ENCODE results near the gene SMIM32.

The SMIM32 gene

GRCh38 chr5:136205061-136205702 is 12.2 kb upstream of the SMIM32 start:
- no peaks in the 10 kb centered on the region for H3K36me3 ChIP-seq (ENCODE audit: insufficient read depth, low read length)
- no peak for TF ChIP-seq EZH2phosphoT487 (IDR thresholded peaks at IDR 0.05; ENCODE audit: borderline replicate concordance)
- TF ChIP-seq, protein P1, sequence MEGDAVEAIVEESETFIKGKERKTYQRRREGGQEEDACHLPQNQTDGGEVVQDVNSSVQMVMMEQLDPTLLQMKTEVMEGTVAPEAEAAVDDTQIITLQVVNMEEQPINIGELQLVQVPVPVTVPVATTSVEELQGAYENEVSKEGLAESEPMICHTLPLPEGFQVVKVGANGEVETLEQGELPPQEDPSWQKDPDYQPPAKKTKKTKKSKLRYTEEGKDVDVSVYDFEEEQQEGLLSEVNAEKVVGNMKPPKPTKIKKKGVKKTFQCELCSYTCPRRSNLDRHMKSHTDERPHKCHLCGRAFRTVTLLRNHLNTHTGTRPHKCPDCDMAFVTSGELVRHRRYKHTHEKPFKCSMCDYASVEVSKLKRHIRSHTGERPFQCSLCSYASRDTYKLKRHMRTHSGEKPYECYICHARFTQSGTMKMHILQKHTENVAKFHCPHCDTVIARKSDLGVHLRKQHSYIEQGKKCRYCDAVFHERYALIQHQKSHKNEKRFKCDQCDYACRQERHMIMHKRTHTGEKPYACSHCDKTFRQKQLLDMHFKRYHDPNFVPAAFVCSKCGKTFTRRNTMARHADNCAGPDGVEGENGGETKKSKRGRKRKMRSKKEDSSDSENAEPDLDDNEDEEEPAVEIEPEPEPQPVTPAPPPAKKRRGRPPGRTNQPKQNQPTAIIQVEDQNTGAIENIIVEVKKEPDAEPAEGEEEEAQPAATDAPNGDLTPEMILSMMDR (conservative IDR thresholded peaks at IDR 0.05; ENCODE audit: low read length): no peak
- H3K4me1 ChIP-seq (ENCODE audit: insufficient read depth, low read length, poor library complexity, severe bottlenecking): no peaks in the 10 kb centered on the region
- no peaks in the 10 kb centered on the region for H3K9me2 ChIP-seq (replicated peaks; ENCODE audit: low read depth, low read length)
- H3K9ac ChIP-seq (ENCODE audit: low read depth, low read length, poor library complexity, severe bottlenecking): no peak overlapping the region
- no peaks in the 10 kb centered on the region for H3K9me3 ChIP-seq (ENCODE audit: insufficient read depth, low read depth, low read length)
- no peaks in the 10 kb centered on the region for H3K27me3 ChIP-seq (ENCODE audit: insufficient read depth, low read length, poor library complexity, severe bottlenecking)
- no peaks in the 10 kb centered on the region for H3K79me2 ChIP-seq (ENCODE audit: insufficient read depth, low read length)
- no peaks in the 10 kb centered on the region for H4K20me1 ChIP-seq (ENCODE audit: insufficient read depth, low read length, poor library complexity, severe bottlenecking)
- no peak overlapping the region for H3K4me3 ChIP-seq (ENCODE audit: low read length, poor library complexity, severe bottlenecking)
- no peak overlapping the region for H2AFZ ChIP-seq (ENCODE audit: low read length)
- no peaks in the 10 kb centered on the region for H3F3A ChIP-seq (ENCODE audit: low read depth)
- H3K4me2 ChIP-seq (ENCODE audit: low read depth, low read length, poor library complexity, severe bottlenecking): no peak overlapping the region

DNA sequence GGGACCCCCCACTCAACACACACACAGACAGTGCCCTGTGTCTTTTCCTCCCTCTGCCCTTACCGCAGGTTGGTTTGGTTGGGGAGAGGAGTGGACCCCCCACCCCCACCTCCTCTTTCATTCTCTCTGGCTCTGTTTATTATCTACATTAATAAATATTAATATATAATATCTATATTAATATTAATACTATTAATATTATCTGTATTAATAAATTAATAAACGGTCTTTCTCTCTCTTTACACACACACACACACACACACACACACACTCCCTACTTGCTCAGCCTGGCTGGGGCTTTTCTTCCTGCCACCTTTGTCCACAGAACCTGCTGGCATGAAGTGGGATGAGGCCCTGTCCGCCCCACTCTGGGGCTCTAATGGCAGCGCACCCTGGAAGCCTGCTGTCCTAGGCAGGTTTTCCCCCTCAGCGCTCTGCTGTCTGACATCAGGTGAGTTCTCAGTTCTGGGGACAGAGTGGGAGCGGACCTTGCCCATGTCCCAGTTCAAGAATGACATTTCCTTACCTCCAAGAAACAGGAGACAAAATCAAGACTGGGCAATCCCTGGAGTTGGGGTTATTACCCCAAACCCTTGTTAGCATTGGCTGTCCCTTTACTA is 10.5 kb upstream of the SMIM32 start:
- H4K20me1 ChIP-seq (ENCODE audit: insufficient read depth, low read length, poor library complexity, severe bottlenecking): no peaks in the 10 kb centered on the region
- H3K4me2 ChIP-seq (ENCODE audit: low read depth, low read length, poor library complexity, severe bottlenecking): no peak overlapping the region
- H3K9me3 ChIP-seq (ENCODE audit: insufficient read depth, low read depth, low read length): no peaks in the 10 kb centered on the region
- no peaks in the 10 kb centered on the region for H3K9me2 ChIP-seq (replicated peaks; ENCODE audit: low read depth, low read length)
- TF ChIP-seq EZH2phosphoT487 (IDR thresholded peaks at IDR 0.05; ENCODE audit: borderline replicate concordance): no peak
- TF ChIP-seq, protein P1 (conservative IDR thresholded peaks at IDR 0.05; ENCODE audit: low read length): no peak
- H2AFZ ChIP-seq (ENCODE audit: low read length): no peak overlapping the region
- H3K36me3 ChIP-seq (ENCODE audit: insufficient read depth, low read length): no peaks in the 10 kb centered on the region
- H3K4me1 ChIP-seq (ENCODE audit: insufficient read depth, low read length, poor library complexity, severe bottlenecking): no peaks in the 10 kb centered on the region
- H3K4me3 ChIP-seq (ENCODE audit: low read length, poor library complexity, severe bottlenecking): no peak overlapping the region
- H3F3A ChIP-seq (ENCODE audit: low read depth): no peaks in the 10 kb centered on the region
- H3K27me3 ChIP-seq (ENCODE audit: insufficient read depth, low read length, poor library complexity, severe bottlenecking): no peaks in the 10 kb centered on the region
- no peaks in the 10 kb centered on the region for H3K79me2 ChIP-seq (ENCODE audit: insufficient read depth, low read length)
- no peak overlapping the region for H3K9ac ChIP-seq (ENCODE audit: low read depth, low read length, poor library complexity, severe bottlenecking)

- Histone ChIP-seq H3K36me3 (ENCODE audit: insufficient read depth, low read length) (no peaks in the 10 kb centered on the region), H3K4me1 (ENCODE audit: insufficient read depth, low read length, poor library complexity, severe bottlenecking) (no peaks in the 10 kb centered on the region), H3K9ac (ENCODE audit: low read depth, low read length, poor library complexity, severe bottlenecking) (no peak overlapping the region), H3K27me3 (ENCODE audit: insufficient read depth, low read length, poor library complexity, severe bottlenecking) (no peaks in the 10 kb centered on the region), H3K4me3 (ENCODE audit: low read length, poor library complexity, severe bottlenecking) (no peak overlapping the region), H3K4me2 (ENCODE audit: low read depth, low read length, poor library complexity, severe bottlenecking) (no peak overlapping the region), H3F3A (ENCODE audit: low read depth) (no peaks in the 10 kb centered on the region), H4K20me1 (ENCODE audit: insufficient read depth, low read length, poor library complexity, severe bottlenecking) (no peaks in the 10 kb centered on the region), H2AFZ (ENCODE audit: low read length) (no peak overlapping the region), H3K9me2 (replicated peaks; ENCODE audit: low read depth, low read length) (no peaks in the 10 kb centered on the region), H3K79me2 (ENCODE audit: insufficient read depth, low read length) (no peaks in the 10 kb centered on the region), H3K9me3 (ENCODE audit: insufficient read depth, low read depth, low read length) (no peaks in the 10 kb centered on the region)
- no peak for TF ChIP-seq EZH2phosphoT487 (IDR thresholded peaks at IDR 0.05; ENCODE audit: borderline replicate concordance)
- TF ChIP-seq, protein P1 (conservative IDR thresholded peaks at IDR 0.05; ENCODE audit: low read length): no peak
Observed at GRCh38 chr5:136202469-136203205, 9.7 kb upstream of the SMIM32 start.

Measured in Loucy (cell line).